Neural cell (in vitro differentiated cells): ENCODE results near the gene F7. TPM values are rescaled to one million over a fixed set of nuclear protein-coding genes. Genes with fewer than 3 reads are reported as not detected.

ENCODE experiments used
- H2AFZ ChIP-seq: fragments of 200-600, 300-800 bp; sonication (generic), shearing (Covaris generic); 2 replicates; pipeline ENCODE4 v1.6.0; 2014; ENCODE audit warnings: low read depth, mild to moderate bottlenecking, antibody characterized with exemption, low read length, moderate library complexity
- H3F3A ChIP-seq: fragments of 200-600 bp; shearing (Covaris generic); 2 replicates; pipeline ENCODE4 v1.6.1; 2016; ENCODE audit warnings: mild to moderate bottlenecking, moderate library complexity, mixed read lengths, antibody characterized with exemption, low read length; ENCODE audit not compliant: insufficient read depth, poor library complexity, severe bottlenecking
- H3K27ac ChIP-seq: fragments of 200-600, 300-800 bp; sonication (generic), shearing (Covaris generic); 2 replicates; pipeline ENCODE4 v1.5.1; 2014; ENCODE audit warnings: mild to moderate bottlenecking, low read length, moderate library complexity
- H3K27me3 ChIP-seq: fragments of 300-800, 200-600 bp; sonication (generic), shearing (Covaris generic); 2 replicates; pipeline ENCODE4 v1.6.0; 2014; ENCODE audit warnings: mild to moderate bottlenecking, low read depth, low read length, moderate library complexity; ENCODE audit not compliant: insufficient read depth
- H3K36me3 ChIP-seq: fragments of 300-800, 200-600 bp; sonication (generic), shearing (Covaris generic); 2 replicates; pipeline ENCODE4 v1.5.1; 2014; ENCODE audit warnings: mild to moderate bottlenecking, antibody characterized with exemption, low read length, moderate library complexity; ENCODE audit not compliant: insufficient read depth
- H3K4me2 ChIP-seq: fragments of 300-800, 200-600 bp; sonication (generic), shearing (Covaris generic); 2 replicates; pipeline ENCODE4 v1.6.0; 2014; ENCODE audit warnings: mild to moderate bottlenecking, low read length
- H3K4me3 ChIP-seq: fragments of 300-800, 200-600 bp; sonication (generic), shearing (Covaris generic); 2 replicates; pipeline ENCODE4 v1.5.1; 2014; ENCODE audit warnings: mild to moderate bottlenecking, low read length, moderate library complexity
- H3K79me2 ChIP-seq: fragments of 200-600 bp; shearing (Covaris generic); replicated peaks from 2 replicates; pipeline ENCODE4 v1.6.0; 2014; ENCODE audit warnings: mild to moderate bottlenecking, low read length, moderate library complexity; ENCODE audit not compliant: insufficient read depth
- H3K9ac ChIP-seq: fragments of 300-800, 200-600 bp; sonication (generic), shearing (Covaris generic); 2 replicates; pipeline ENCODE4 v1.6.1; 2016; ENCODE audit warnings: mild to moderate bottlenecking, low read length, mixed read lengths
- H3K9me2 ChIP-seq: fragments of 200-600 bp; shearing (Covaris generic); 2 replicates; pipeline ENCODE4 v1.6.1; 2016; ENCODE audit warnings: mild to moderate bottlenecking, low read length, mixed read lengths; ENCODE audit not compliant: insufficient read depth
- H3K9me3 ChIP-seq: fragments of 200-600, 300-800 bp; sonication (generic), shearing (Covaris generic); 2 replicates; pipeline ENCODE4 v1.6.1; 2016; ENCODE audit warnings: mild to moderate bottlenecking, mixed run types, low read length, moderate library complexity, mixed read lengths
- H4K20me1 ChIP-seq: fragments of 200-600 bp; shearing (Covaris generic); 2 replicates; pipeline ENCODE4 v1.6.1; 2016; ENCODE audit warnings: mild to moderate bottlenecking, mixed run types; ENCODE audit not compliant: insufficient read depth
- EP300 ChIP-seq: fragments of 450-650 bp; conservative IDR thresholded peaks from 2 replicates; pipeline ENCODE4 v1.6.1; 2014; ENCODE audit warnings: antibody characterized with exemption, mild to moderate bottlenecking, moderate library complexity; ENCODE audit not compliant: poor library complexity, severe bottlenecking
- EZH2 ChIP-seq: fragments of 200-600, 300-800 bp; shearing (Covaris generic), sonication (generic); IDR thresholded peaks from 2 replicates; pipeline ENCODE4 v1.6.1; 2014; ENCODE audit warnings: antibody characterized with exemption, low read length, borderline replicate concordance, mild to moderate bottlenecking; ENCODE audit not compliant: insufficient read depth, poor library complexity, severe bottlenecking
- MXI1 ChIP-seq: fragments of 450-650 bp; conservative IDR thresholded peaks from 2 replicates; pipeline ENCODE4 v1.6.1; 2014; ENCODE audit warnings: antibody characterized with exemption, mild to moderate bottlenecking; ENCODE audit not compliant: poor library complexity, severe bottlenecking
- POLR2AphosphoS5 ChIP-seq: IDR thresholded peaks from 2 replicates; pipeline ENCODE4 v1.6.1; 2012
- RAD21 ChIP-seq: fragments of 450-650 bp; conservative IDR thresholded peaks from 2 replicates; pipeline ENCODE4 v1.6.1; 2014; ENCODE audit warnings: antibody characterized with exemption, mild to moderate bottlenecking, moderate library complexity
- SMC3 ChIP-seq: fragments of 450-650 bp; conservative IDR thresholded peaks from 2 replicates; pipeline ENCODE4 v1.6.1; 2014; ENCODE audit warnings: antibody characterized with exemption, mild to moderate bottlenecking, moderate library complexity; ENCODE audit not compliant: poor library complexity
- TAF1 ChIP-seq: IDR thresholded peaks from 2 replicates; pipeline ENCODE4 v1.6.1; 2012; ENCODE audit warnings: low read depth
- polyA plus RNA-seq: library from polyadenylated mRNA; depleted of rRNA; stranded (reverse); fragments of >200 nt; gene quantifications from 2 replicates; pipeline ENCODE4 v1.2.3, GENCODE V29; 2014
- TF ChIP-seq, protein P1 (sequence below): fragments of 450-650 bp; IDR thresholded peaks from 2 replicates; pipeline ENCODE4 v1.5.1; 2014; ENCODE audit warnings: antibody characterized with exemption, mild to moderate bottlenecking, moderate library complexity; ENCODE audit not compliant: poor library complexity, severe bottlenecking
- TF ChIP-seq, protein P2 (sequence below): IDR thresholded peaks from 2 replicates; pipeline ENCODE4 v1.6.1; 2012; ENCODE audit warnings: borderline replicate concordance

The F7 gene
- polyA plus RNA-seq, 1 donor from 2014 or later: 0.32 TPM

DNA sequence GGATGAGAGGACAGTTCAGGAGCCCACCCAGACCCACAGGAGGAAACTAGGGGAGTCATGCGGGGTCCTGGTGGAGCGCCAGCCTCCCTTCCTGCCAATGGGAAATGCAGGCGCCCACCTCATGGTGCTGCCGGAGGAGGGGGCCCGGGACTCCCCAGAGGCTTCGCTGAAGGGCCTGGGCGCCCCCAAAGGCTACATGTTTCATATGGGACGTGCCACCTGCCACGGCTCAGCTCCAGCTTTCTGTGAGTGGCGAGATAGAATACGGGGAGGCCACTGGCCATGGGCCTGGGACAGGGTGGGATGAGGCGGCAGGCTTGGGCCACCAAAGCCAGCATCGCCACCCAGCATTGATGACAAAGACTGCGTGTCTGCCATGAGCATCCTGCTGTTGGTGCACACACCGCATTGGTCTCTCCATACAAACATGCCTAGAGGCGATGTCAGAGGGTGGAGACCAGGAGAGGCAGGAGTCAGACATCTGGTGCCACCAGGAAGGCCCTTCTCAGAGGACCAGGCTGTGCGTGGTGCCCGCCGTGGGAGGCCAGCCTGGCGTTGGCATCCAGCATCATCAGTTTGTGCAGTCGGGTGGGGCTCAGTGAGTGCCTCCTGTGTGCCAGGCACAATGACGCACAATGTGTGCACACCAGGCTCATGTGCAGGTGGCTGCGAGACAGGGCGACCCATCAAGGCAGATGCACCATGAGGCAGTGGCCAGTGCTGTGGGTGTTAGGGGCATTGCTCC, 15.8 kb downstream of the F7 start:
- Histone ChIP-seq H3K9me2 (no peaks in the 10 kb centered on the region), H3K4me3 (no peak overlapping the region), H3K36me3 (no peaks in the 10 kb centered on the region), H3K4me2 (no peak overlapping the region), H3K79me2 (no peaks in the 10 kb centered on the region), H3K9ac (no peak overlapping the region), H3F3A (no peaks in the 10 kb centered on the region), H2AFZ (no peak overlapping the region), H3K27ac (no peak overlapping the region), H3K9me3 (no peaks in the 10 kb centered on the region), H3K27me3 (no peaks in the 10 kb centered on the region), H4K20me1 (no peaks in the 10 kb centered on the region)
- TF ChIP-seq TAF1: no peak
- no peak for TF ChIP-seq MXI1
- TF ChIP-seq RAD21: no peak
- TF ChIP-seq, protein P1, sequence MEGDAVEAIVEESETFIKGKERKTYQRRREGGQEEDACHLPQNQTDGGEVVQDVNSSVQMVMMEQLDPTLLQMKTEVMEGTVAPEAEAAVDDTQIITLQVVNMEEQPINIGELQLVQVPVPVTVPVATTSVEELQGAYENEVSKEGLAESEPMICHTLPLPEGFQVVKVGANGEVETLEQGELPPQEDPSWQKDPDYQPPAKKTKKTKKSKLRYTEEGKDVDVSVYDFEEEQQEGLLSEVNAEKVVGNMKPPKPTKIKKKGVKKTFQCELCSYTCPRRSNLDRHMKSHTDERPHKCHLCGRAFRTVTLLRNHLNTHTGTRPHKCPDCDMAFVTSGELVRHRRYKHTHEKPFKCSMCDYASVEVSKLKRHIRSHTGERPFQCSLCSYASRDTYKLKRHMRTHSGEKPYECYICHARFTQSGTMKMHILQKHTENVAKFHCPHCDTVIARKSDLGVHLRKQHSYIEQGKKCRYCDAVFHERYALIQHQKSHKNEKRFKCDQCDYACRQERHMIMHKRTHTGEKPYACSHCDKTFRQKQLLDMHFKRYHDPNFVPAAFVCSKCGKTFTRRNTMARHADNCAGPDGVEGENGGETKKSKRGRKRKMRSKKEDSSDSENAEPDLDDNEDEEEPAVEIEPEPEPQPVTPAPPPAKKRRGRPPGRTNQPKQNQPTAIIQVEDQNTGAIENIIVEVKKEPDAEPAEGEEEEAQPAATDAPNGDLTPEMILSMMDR: no peak
- no peak for TF ChIP-seq EZH2
- no peak for TF ChIP-seq EP300
- no peak for TF ChIP-seq POLR2AphosphoS5
- TF ChIP-seq SMC3: no peak
- TF ChIP-seq, protein P2, sequence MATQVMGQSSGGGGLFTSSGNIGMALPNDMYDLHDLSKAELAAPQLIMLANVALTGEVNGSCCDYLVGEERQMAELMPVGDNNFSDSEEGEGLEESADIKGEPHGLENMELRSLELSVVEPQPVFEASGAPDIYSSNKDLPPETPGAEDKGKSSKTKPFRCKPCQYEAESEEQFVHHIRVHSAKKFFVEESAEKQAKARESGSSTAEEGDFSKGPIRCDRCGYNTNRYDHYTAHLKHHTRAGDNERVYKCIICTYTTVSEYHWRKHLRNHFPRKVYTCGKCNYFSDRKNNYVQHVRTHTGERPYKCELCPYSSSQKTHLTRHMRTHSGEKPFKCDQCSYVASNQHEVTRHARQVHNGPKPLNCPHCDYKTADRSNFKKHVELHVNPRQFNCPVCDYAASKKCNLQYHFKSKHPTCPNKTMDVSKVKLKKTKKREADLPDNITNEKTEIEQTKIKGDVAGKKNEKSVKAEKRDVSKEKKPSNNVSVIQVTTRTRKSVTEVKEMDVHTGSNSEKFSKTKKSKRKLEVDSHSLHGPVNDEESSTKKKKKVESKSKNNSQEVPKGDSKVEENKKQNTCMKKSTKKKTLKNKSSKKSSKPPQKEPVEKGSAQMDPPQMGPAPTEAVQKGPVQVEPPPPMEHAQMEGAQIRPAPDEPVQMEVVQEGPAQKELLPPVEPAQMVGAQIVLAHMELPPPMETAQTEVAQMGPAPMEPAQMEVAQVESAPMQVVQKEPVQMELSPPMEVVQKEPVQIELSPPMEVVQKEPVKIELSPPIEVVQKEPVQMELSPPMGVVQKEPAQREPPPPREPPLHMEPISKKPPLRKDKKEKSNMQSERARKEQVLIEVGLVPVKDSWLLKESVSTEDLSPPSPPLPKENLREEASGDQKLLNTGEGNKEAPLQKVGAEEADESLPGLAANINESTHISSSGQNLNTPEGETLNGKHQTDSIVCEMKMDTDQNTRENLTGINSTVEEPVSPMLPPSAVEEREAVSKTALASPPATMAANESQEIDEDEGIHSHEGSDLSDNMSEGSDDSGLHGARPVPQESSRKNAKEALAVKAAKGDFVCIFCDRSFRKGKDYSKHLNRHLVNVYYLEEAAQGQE: no peak

DNA sequence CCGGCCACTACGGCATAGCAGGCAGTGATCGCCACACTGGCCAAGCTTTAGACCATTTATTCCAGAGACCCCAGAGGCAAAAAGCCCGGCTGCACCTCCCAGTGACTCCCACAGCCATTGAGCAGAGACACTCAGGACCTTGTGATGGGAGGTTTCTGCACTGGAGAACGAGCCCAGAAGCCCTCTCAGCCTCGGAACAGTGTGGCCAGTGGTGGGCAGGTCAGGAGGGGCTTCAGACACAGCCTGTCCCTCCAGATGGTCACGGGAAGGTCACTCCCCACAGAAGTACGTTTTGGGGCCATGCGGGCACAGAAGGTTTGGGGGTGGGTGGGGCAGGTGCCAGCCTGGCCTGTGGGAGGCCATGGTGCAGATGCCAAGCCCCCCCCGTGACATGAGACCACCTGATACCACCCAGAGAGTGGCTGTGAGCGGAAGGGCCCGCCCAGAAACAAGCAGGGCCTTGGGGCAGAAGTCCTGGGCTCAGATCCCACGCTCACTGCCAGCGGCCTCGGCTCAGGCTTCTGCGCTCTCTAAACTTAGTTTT, 16.4 kb downstream of the F7 start:
- Histone ChIP-seq H3K4me2 (no peak overlapping the region), H3K27ac (no peak overlapping the region), H3K36me3 (no peaks in the 10 kb centered on the region), H3K4me3 (no peak overlapping the region), H3F3A (no peaks in the 10 kb centered on the region), H3K9me2 (no peaks in the 10 kb centered on the region), H2AFZ (no peak overlapping the region), H4K20me1 (no peaks in the 10 kb centered on the region), H3K79me2 (no peaks in the 10 kb centered on the region), H3K9ac (no peak overlapping the region), H3K9me3 (no peaks in the 10 kb centered on the region), H3K27me3 (no peaks in the 10 kb centered on the region)
- TF ChIP-seq, protein P1: no peak
- TF ChIP-seq, protein P2: no peak
- no peak for TF ChIP-seq POLR2AphosphoS5
- TF ChIP-seq TAF1: no peak
